Caco-2 (cell line): Measurements from ENCODE around the gene RLF. TPM values are rescaled to one million over a fixed set of nuclear protein-coding genes. Genes with fewer than 3 reads are reported as not detected.

ENCODE experiments used
- BruUV-seq: library from RNA; stranded (reverse); fragments of 400-500 nt; replicated peaks from 2 replicates; lab custom pipeline; 2021; lab: Mats Ljungman, UMichigan
- CTCF ChIA-PET: fragments of 300-600 bp; sonication (Branson Sonifier 250); formaldehyde crosslinking; loops from one replicate; lab custom pipeline; 2022; ENCODE audit warnings: antibody characterized with exemption; lab: Charles Lee
- POLR2A ChIA-PET: fragments of 300-600 bp; sonication (Branson Sonifier 250); formaldehyde crosslinking; loops from one replicate; lab custom pipeline; 2022; ENCODE audit warnings: antibody characterized with exemption; lab: Charles Lee
- DNase-seq, 2 experiments: peaks; one replicate each; pipeline versions ENCODE4 v3.0.0 to v3.0.0-alpha.2; 2020 to 2022
- H3K27me3 ChIP-seq: replicated peaks from 2 replicates; pipeline ENCODE4 v1.6.0; 2011; ENCODE audit warnings: low read length; ENCODE audit not compliant: control insufficient read depth, insufficient read depth
- H3K36me3 ChIP-seq: 2 replicates; pipeline ENCODE4 v1.5.1; 2011; ENCODE audit warnings: low read length; ENCODE audit not compliant: control insufficient read depth, insufficient read depth
- H3K4me1 ChIP-seq: fragments of 250-450 bp; sonication (Bioruptor Pico); 2 replicates; pipeline ENCODE4 v1.5.1; 2020; ENCODE audit warnings: mild to moderate bottlenecking
- H3K4me3 ChIP-seq: 2 replicates; pipeline ENCODE4 v1.5.1; 2011; ENCODE audit warnings: low read depth, mild to moderate bottlenecking, control low read depth, low read length
- H3K9me3 ChIP-seq: fragments of 250-450 bp; sonication (Bioruptor Pico); 2 replicates; pipeline ENCODE4 v1.5.1; 2020; ENCODE audit warnings: mild to moderate bottlenecking, moderate library complexity
- H3K27ac Mint-ChIP-seq: one replicate; pipeline ENCODE4 v1.8.0; 2022; ENCODE audit warnings: mixed read lengths; ENCODE audit not compliant: unreplicated experiment
- H3K27me3 Mint-ChIP-seq: one replicate; pipeline ENCODE4 v1.8.0; 2022; ENCODE audit warnings: mixed read lengths; ENCODE audit not compliant: insufficient read depth, unreplicated experiment
- H3K36me3 Mint-ChIP-seq: one replicate; pipeline ENCODE4 v1.8.0; 2022; ENCODE audit warnings: mild to moderate bottlenecking, mixed read lengths; ENCODE audit not compliant: insufficient read depth, unreplicated experiment
- H3K4me1 Mint-ChIP-seq: one replicate; pipeline ENCODE4 v1.8.0; 2022; ENCODE audit warnings: low read depth, mixed read lengths; ENCODE audit not compliant: unreplicated experiment
- H3K4me3 Mint-ChIP-seq: one replicate; pipeline ENCODE4 v1.8.0; 2022; ENCODE audit warnings: mild to moderate bottlenecking, moderate library complexity, mixed read lengths; ENCODE audit not compliant: unreplicated experiment
- H3K9me3 Mint-ChIP-seq: one replicate; pipeline ENCODE4 v1.8.0; 2022; ENCODE audit warnings: mixed read lengths; ENCODE audit not compliant: unreplicated experiment
- intact Hi-C: fragments of 100-400 bp; cut with micrococcal nuclease; formaldehyde crosslinking; loops from one replicate; pipeline ENCODE4 v1.10.0; 2022; ENCODE audit not compliant: unreplicated experiment
- total RNA-seq: library from RNA; stranded (reverse); gene quantifications from 2 replicates; pipeline ENCODE4 v1.2.3, GENCODE V29; 2022
- TF ChIP-seq, protein P1 (sequence below), 2 experiments: fragments of 200-600 bp in 1 of 2; IDR thresholded peaks; 1 replicate in 1 of 2; 2 replicates in 1 of 2; pipeline versions ENCODE4 v1.5.1 to v1.8.0; 2011 to 2022; ENCODE audit warnings: antibody characterized with exemption in 1 of 2, control low read depth in 1 of 2, inconsistent platforms in 1 of 2, low read depth in 1 of 2, low read length in 1 of 2, mild to moderate bottlenecking in 1 of 2, moderate library complexity in 1 of 2; ENCODE audit not compliant: insufficient read depth in 1 of 2, severe bottlenecking in 1 of 2, unreplicated experiment in 1 of 2

The RLF gene
- total RNA-seq, 1 experiment from 2014 or later = 11.6 TPM

GRCh38 chr1:40122855-40123254, 38.3 kb upstream of the RLF start:
- peaks cover 8% of the 10 kb centered on the region for H3K9me3 Mint-ChIP-seq
- intact Hi-C loops = no loop called here
- no TSS peak for BruUV-seq
- Histone ChIP-seq H3K4me1 (peaks cover 26% of the 10 kb centered on the region), H3K4me3 (no peak overlapping the region), H3K9me3 (no peaks in the 10 kb centered on the region), H3K36me3 (no peaks in the 10 kb centered on the region), H3K27me3 (no peaks in the 10 kb centered on the region)
- H3K27me3 Mint-ChIP-seq = no peaks in the 10 kb centered on the region
- peak overlapping the region; percentile 57 for H3K27ac Mint-ChIP-seq
- H3K4me1 Mint-ChIP-seq = peaks cover 21% of the 10 kb centered on the region
- TF ChIP-seq, protein P1, sequence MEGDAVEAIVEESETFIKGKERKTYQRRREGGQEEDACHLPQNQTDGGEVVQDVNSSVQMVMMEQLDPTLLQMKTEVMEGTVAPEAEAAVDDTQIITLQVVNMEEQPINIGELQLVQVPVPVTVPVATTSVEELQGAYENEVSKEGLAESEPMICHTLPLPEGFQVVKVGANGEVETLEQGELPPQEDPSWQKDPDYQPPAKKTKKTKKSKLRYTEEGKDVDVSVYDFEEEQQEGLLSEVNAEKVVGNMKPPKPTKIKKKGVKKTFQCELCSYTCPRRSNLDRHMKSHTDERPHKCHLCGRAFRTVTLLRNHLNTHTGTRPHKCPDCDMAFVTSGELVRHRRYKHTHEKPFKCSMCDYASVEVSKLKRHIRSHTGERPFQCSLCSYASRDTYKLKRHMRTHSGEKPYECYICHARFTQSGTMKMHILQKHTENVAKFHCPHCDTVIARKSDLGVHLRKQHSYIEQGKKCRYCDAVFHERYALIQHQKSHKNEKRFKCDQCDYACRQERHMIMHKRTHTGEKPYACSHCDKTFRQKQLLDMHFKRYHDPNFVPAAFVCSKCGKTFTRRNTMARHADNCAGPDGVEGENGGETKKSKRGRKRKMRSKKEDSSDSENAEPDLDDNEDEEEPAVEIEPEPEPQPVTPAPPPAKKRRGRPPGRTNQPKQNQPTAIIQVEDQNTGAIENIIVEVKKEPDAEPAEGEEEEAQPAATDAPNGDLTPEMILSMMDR (IDR thresholded peaks at IDR 0.05; ENCODE audit: insufficient read depth in 1 of 2, low read depth in 1 of 2, low read length in 1 of 2, severe bottlenecking in 1 of 2, unreplicated experiment in 1 of 2) = no peak
- H3K4me3 Mint-ChIP-seq = no peak overlapping the region
- ChIA-PET CTCF (no interaction called here), POLR2A (no interaction called here)
- no peak for DNase-seq
- H3K36me3 Mint-ChIP-seq = no peaks in the 10 kb centered on the region

DNA sequence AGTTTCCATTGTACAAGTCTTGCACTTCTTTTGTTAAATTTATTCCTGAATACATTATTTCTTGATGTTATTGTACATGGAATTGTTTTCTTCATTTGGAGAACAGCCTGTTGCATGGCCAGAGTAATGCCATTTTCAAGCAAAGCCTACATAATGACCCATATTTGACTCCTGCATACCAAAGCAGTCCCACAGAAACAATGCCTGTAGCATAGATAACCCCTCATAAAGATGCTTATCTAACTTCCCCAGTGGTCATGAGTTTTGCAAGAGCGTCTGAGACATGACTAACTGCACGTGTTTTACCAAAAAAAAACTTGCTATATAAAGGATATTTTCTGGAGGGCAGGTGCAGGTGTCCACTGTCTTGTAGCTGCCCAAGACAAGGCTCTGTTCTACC, 30.3 kb upstream of the RLF start:
- Histone ChIP-seq H3K4me1 (peaks cover 13% of the 10 kb centered on the region), H3K9me3 (peaks cover 8% of the 10 kb centered on the region; the same call in 1 of the 2 replicates), H3K4me3 (no peak overlapping the region), H3K27me3 (no peaks in the 10 kb centered on the region), H3K36me3 (no peaks in the 10 kb centered on the region)
- peak overlapping the region; percentile 10 for H3K4me3 Mint-ChIP-seq
- BruUV-seq = no TSS peak
- TF ChIP-seq, protein P1 (IDR thresholded peaks at IDR 0.05; ENCODE audit: insufficient read depth in 1 of 2, low read depth in 1 of 2, low read length in 1 of 2, severe bottlenecking in 1 of 2, unreplicated experiment in 1 of 2) = no peak
- no peaks in the 10 kb centered on the region for H3K27me3 Mint-ChIP-seq
- ChIA-PET CTCF (interaction anchor here (1.2 kb wide), 1 partner anchor 13 kb away, joined by 3 read pairs; no protein-coding TSS in a partner anchor), POLR2A (no interaction called here)
- H3K36me3 Mint-ChIP-seq = peaks cover 6% of the 10 kb centered on the region
- H3K4me1 Mint-ChIP-seq = peaks cover 8% of the 10 kb centered on the region
- peak overlapping the region; percentile 63 for H3K27ac Mint-ChIP-seq
- intact Hi-C loops = loop anchor here (1.0 kb wide), 1 partner anchor 9 kb away; no protein-coding TSS in a partner anchor
- H3K9me3 Mint-ChIP-seq = no peaks in the 10 kb centered on the region
- DNase-seq = peak; percentile 52 to 63

GRCh38 chr1:40132383-40133311, 28.5 kb upstream of the RLF start:
- no peaks in the 10 kb centered on the region for H3K36me3 ChIP-seq
- H3K9me3 ChIP-seq = peaks cover 8% of the 10 kb centered on the region; the same call in 1 of the 2 replicates
- H3K36me3 Mint-ChIP-seq = peaks cover 6% of the 10 kb centered on the region
- CTCF ChIA-PET = interaction anchor here (0.6 to 1.4 kb wide), 2 partner anchors 11 to 206 kb away, joined by 3 to 5 read pairs; no protein-coding TSS in a partner anchor
- no TSS peak for BruUV-seq
- peaks cover 13% of the 10 kb centered on the region for H3K4me1 ChIP-seq
- TF ChIP-seq, protein P1 (IDR thresholded peaks at IDR 0.05; ENCODE audit: insufficient read depth in 1 of 2, low read depth in 1 of 2, low read length in 1 of 2, severe bottlenecking in 1 of 2, unreplicated experiment in 1 of 2) = no peak
- H3K9me3 Mint-ChIP-seq = no peaks in the 10 kb centered on the region
- no peaks in the 10 kb centered on the region for H3K27me3 ChIP-seq
- H3K27me3 Mint-ChIP-seq = no peaks in the 10 kb centered on the region
- intact Hi-C loops = no loop called here
- no peak for DNase-seq
- POLR2A ChIA-PET = interaction anchor here (0.6 kb wide), 1 partner anchor 317 kb away, joined by 3 read pairs; no protein-coding TSS in a partner anchor
- no peak overlapping the region for H3K27ac Mint-ChIP-seq
- no peak overlapping the region for H3K4me3 ChIP-seq
- no peak overlapping the region for H3K4me3 Mint-ChIP-seq
- H3K4me1 Mint-ChIP-seq = peaks cover 8% of the 10 kb centered on the region
